Esophagus squamous epithelium (tissue), 4 donors: ENCODE measurements around the gene MTCL1.

Source experiments
- CTCF ChIP-seq, 6 experiments: fragments of 450-650 bp in 4 of 6; fragments of 200-600 bp in 2 of 6; sonication (generic) in 2 of 6; IDR thresholded peaks; one replicate each; pipeline ENCODE4 v1.5.1; 2016 to 2019; ENCODE audit warnings: antibody characterized with exemption in 6 of 6, mild to moderate bottlenecking in 4 of 6, moderate library complexity in 4 of 6
- POLR2A ChIP-seq, 4 donors: fragments of 450-650 bp; IDR thresholded peaks; one replicate each; pipeline ENCODE4 v1.6.1; 2017; ENCODE audit warnings: antibody characterized with exemption in 4 of 4, mild to moderate bottlenecking in 4 of 4, moderate library complexity in 3 of 4

- TF ChIP-seq POLR2A (IDR thresholded peaks at IDR 0.05) (no peak), CTCF (IDR thresholded peaks at IDR 0.05) (no peak)
Observed at GRCh38 chr18:8851659-8852058, 146.3 kb downstream of the MTCL1 start.
